Nephron progenitor cell (in vitro differentiated cells): ENCODE results near the gene PCDHGA8.
"Not testable (repeated sequence)": the region's sequence is repeated elsewhere in the genome, so short reads cannot be mapped to it uniquely, and the experiment has no call there.

Source experiments
- DNase-seq: peaks from one replicate; pipeline ENCODE4 v3.0.0; 2021
- H3K27ac Mint-ChIP-seq: 2 replicates; pipeline ENCODE4 v1.8.0; 2021; ENCODE audit warnings: mild to moderate bottlenecking, moderate library complexity, mixed read lengths
- H3K27me3 Mint-ChIP-seq: 2 replicates; pipeline ENCODE4 v1.8.0; 2021; ENCODE audit warnings: mild to moderate bottlenecking, low read depth, mixed read lengths; ENCODE audit not compliant: poor library complexity
- H3K36me3 Mint-ChIP-seq: 2 replicates; pipeline ENCODE4 v1.8.0; 2021; ENCODE audit warnings: low read depth, mixed read lengths
- H3K4me1 Mint-ChIP-seq: 2 replicates; pipeline ENCODE4 v1.8.0; 2021; ENCODE audit warnings: mixed read lengths
- H3K4me3 Mint-ChIP-seq: 2 replicates; pipeline ENCODE4 v1.8.0; 2021; ENCODE audit warnings: mild to moderate bottlenecking, moderate library complexity, mixed read lengths
- H3K9me3 Mint-ChIP-seq: 2 replicates; pipeline ENCODE4 v1.8.0; 2021; ENCODE audit warnings: mild to moderate bottlenecking, moderate library complexity, mixed read lengths
- TF ChIP-seq, protein P1 (sequence below): fragments of 200-600 bp; sonication (generic); IDR thresholded peaks from 2 replicates; pipeline ENCODE4 v1.5.0; 2021; ENCODE audit warnings: antibody characterized with exemption

Gene PCDHGA8

GRCh38 chr5:141389153-141390042 lies 3.0 kb upstream of the PCDHGA8 start:
- peak overlapping the region; percentile 35 for H3K4me3 Mint-ChIP-seq
- peaks cover 96% of the 10 kb centered on the region for H3K9me3 Mint-ChIP-seq
- TF ChIP-seq, protein P1, sequence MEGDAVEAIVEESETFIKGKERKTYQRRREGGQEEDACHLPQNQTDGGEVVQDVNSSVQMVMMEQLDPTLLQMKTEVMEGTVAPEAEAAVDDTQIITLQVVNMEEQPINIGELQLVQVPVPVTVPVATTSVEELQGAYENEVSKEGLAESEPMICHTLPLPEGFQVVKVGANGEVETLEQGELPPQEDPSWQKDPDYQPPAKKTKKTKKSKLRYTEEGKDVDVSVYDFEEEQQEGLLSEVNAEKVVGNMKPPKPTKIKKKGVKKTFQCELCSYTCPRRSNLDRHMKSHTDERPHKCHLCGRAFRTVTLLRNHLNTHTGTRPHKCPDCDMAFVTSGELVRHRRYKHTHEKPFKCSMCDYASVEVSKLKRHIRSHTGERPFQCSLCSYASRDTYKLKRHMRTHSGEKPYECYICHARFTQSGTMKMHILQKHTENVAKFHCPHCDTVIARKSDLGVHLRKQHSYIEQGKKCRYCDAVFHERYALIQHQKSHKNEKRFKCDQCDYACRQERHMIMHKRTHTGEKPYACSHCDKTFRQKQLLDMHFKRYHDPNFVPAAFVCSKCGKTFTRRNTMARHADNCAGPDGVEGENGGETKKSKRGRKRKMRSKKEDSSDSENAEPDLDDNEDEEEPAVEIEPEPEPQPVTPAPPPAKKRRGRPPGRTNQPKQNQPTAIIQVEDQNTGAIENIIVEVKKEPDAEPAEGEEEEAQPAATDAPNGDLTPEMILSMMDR = no peak
- H3K27me3 Mint-ChIP-seq = peaks cover 3% of the 10 kb centered on the region
- peak overlapping the region; percentile 72 for H3K27ac Mint-ChIP-seq
- no peak for DNase-seq
- H3K4me1 Mint-ChIP-seq = no peaks in the 10 kb centered on the region
- H3K36me3 Mint-ChIP-seq = peaks cover 72% of the 10 kb centered on the region

DNA sequence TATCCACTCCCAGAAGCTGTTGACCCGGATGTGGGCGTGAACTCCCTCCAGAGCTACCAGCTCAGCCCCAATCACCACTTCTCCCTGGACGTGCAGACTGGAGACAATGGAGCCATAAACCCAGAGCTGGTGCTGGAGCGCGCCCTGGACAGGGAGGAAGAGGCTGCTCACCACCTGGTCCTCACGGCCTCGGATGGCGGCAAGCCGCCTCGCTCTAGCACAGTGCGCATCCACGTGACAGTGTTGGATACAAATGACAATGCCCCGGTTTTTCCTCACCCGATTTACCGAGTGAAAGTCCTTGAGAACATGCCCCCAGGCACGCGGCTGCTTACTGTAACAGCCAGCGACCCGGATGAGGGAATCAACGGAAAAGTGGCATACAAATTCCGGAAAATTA lies 834 bp downstream of the PCDHGA8 start:
- TF ChIP-seq, protein P1 = no peak
- Mint-ChIP-seq H3K27ac (no peak overlapping the region), H3K27me3 (peaks cover 3% of the 10 kb centered on the region), H3K4me3 (no peak overlapping the region), H3K9me3 (peaks cover 94% of the 10 kb centered on the region), H3K36me3 (peaks cover 78% of the 10 kb centered on the region), H3K4me1 (no peaks in the 10 kb centered on the region)
- DNase-seq = no peak

GRCh38 chr5:141394401-141395187 lies 2.2 kb downstream of the PCDHGA8 start:
- not testable (repeated sequence) for H3K27me3 Mint-ChIP-seq, DNase-seq, H3K27ac Mint-ChIP-seq, H3K4me1 Mint-ChIP-seq, H3K4me3 Mint-ChIP-seq
- H3K9me3 Mint-ChIP-seq = peaks cover 94% of the 10 kb centered on the region
- H3K36me3 Mint-ChIP-seq = peaks cover 76% of the 10 kb centered on the region

- not testable (repeated sequence) for H3K27me3 Mint-ChIP-seq, DNase-seq, H3K27ac Mint-ChIP-seq, H3K4me1 Mint-ChIP-seq, H3K4me3 Mint-ChIP-seq
- Mint-ChIP-seq H3K36me3 (peaks cover 70% of the 10 kb centered on the region), H3K9me3 (peaks cover 88% of the 10 kb centered on the region)
Observed at GRCh38 chr5:141397756-141398551, 5.5 kb downstream of the PCDHGA8 start, which contains the start of gene PCDHGB5. Gene PCDHGB5 (plus strand): TSS chr5:141397947. CDS start chr5:141398128, 181 bp downstream.

- peaks cover 5% of the 10 kb centered on the region for H3K27me3 Mint-ChIP-seq
- no peak for DNase-seq
- no peaks in the 10 kb centered on the region for H3K4me1 Mint-ChIP-seq
- H3K9me3 Mint-ChIP-seq = peaks cover 88% of the 10 kb centered on the region
- no peak overlapping the region for H3K4me3 Mint-ChIP-seq
- H3K27ac Mint-ChIP-seq = no peak overlapping the region
- TF ChIP-seq, protein P1 = no peak
- peaks cover 66% of the 10 kb centered on the region for H3K36me3 Mint-ChIP-seq
Observed at GRCh38 chr5:141398608-141399007, 6.2 kb downstream of the PCDHGA8 start.

- peaks cover 87% of the 10 kb centered on the region for H3K9me3 Mint-ChIP-seq
- peak overlapping the region; percentile 17 for H3K4me3 Mint-ChIP-seq
- H3K27me3 Mint-ChIP-seq = peaks cover 5% of the 10 kb centered on the region
- TF ChIP-seq, protein P1 = no peak
- no peak overlapping the region for H3K27ac Mint-ChIP-seq
- no peak for DNase-seq
- peaks cover 66% of the 10 kb centered on the region for H3K36me3 Mint-ChIP-seq
- H3K4me1 Mint-ChIP-seq = no peaks in the 10 kb centered on the region
Observed at GRCh38 chr5:141399555-141400258, 7.3 kb downstream of the PCDHGA8 start.
